Measurements from ENCODE around the gene CIPC. TPM values are rescaled to one million over a fixed set of nuclear protein-coding genes. Genes with fewer than 3 reads are reported as not detected.

CIPC gene
- total and polyA plus RNA-seq, 2 of the 4 experiments (the other 2 are of a cell fraction): 6.6 to 12.9 TPM

DNA sequence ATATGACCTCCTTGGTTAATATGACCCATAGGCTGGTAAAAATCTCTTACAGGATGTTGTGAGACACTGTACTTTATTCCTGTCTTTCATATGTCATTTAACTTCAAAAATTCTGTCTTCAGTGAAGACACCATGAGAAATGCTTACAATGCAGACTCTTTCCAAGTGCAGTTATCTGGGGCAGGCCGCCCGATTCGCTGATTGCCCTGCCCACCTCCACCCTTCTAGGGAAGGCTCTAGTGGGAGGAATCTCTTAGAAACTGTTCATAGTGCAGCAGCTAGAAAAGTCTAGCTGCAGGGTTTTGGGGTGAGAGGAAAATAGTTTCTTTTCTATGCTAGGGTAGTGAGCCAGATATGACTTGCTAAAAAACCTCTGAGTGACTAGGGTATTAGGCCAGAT, 15.0 kb upstream of the CIPC start:
- Histone ChIP-seq H4K20me1 (ENCODE audit: insufficient read depth, low read length) (no peaks in the 10 kb centered on the region), H3K56ac (ENCODE audit: extremely low read depth, insufficient read depth, low read length) (no peak overlapping the region), H2AFZ (replicated peaks; ENCODE audit: low read length, poor library complexity) (no peak overlapping the region), H2BK120ac (ENCODE audit: low read depth, low read length) (no peak overlapping the region), H3K14ac (replicated peaks; ENCODE audit: low read depth, low read length) (no peak overlapping the region), H3K4me1 (ENCODE audit: control insufficient read depth, insufficient read depth, low read length) (no peaks in the 10 kb centered on the region), H3K9ac (ENCODE audit: low read depth, low read length) (no peak overlapping the region), H3K27me3 (ENCODE audit: control insufficient read depth, insufficient read depth, low read length) (peaks cover 15% of the 10 kb centered on the region), H2BK5ac (ENCODE audit: low read depth, low read length, poor library complexity, severe bottlenecking) (no peak overlapping the region), H2BK15ac (ENCODE audit: low read depth, low read length) (no peak overlapping the region), H3K9me3 (ENCODE audit: control insufficient read depth, insufficient read depth, low read length) (peaks cover 4% of the 10 kb centered on the region; the same call in 1 of the 2 replicates), H4K91ac (ENCODE audit: insufficient read depth, low read depth, low read length) (no peak overlapping the region), H3K4ac (ENCODE audit: low read depth, low read length) (no peak overlapping the region), H3K4me2 (ENCODE audit: low read depth, low read length) (no peak overlapping the region), H3K79me1 (ENCODE audit: low read depth in 1 of 2, low read length in 2 of 2) (no peaks in the 10 kb centered on the region), H3K4me3 (ENCODE audit: insufficient read depth, low read depth, low read length) (no peak overlapping the region), H4K5ac (ENCODE audit: low read depth, low read length) (no peak overlapping the region), H2BK20ac (ENCODE audit: low read depth, low read length) (no peak overlapping the region), H3K23ac (ENCODE audit: low read depth, low read length) (no peak overlapping the region), H3K27ac (ENCODE audit: insufficient read depth, low read length) (no peak overlapping the region), H3K18ac (ENCODE audit: low read depth, low read length) (no peak overlapping the region), H3K36me3 (ENCODE audit: control insufficient read depth, insufficient read depth, low read length) (no peaks in the 10 kb centered on the region), H3K9me1 (ENCODE audit: insufficient read depth, low read length) (no peaks in the 10 kb centered on the region), H2AK5ac (ENCODE audit: low read depth, low read length) (no peak overlapping the region), H2AK9ac (replicated peaks; ENCODE audit: low read depth, low read length, poor library complexity) (no peak overlapping the region), H4K8ac (ENCODE audit: low read depth in 2 of 2, low read length in 2 of 2) (no peak overlapping the region)
- intact Hi-C loops (cut with micrococcal nuclease): no loop called here
- dilution Hi-C loops (cut with HindIII; ENCODE audit: low sequenced_read_pairs, unreplicated experiment): loop anchor here (25.0 kb wide), 1 partner anchor 196 kb away; no protein-coding TSS in a partner anchor
- DNase-seq (no peak), ATAC-seq (ENCODE audit: low read depth) (no peak)
- ChIA-PET POLR2A (ENCODE audit: unreplicated experiment) (no interaction called here), CTCF (no interaction called here)
- no TSS peak for BruUV-seq (replicated peaks)
- no CpG with 5 or more reads among the region's 3 CpGs for WGBS, 2 experiments (ENCODE audit: extremely low coverage in 2 of 2, insufficient read length in 1 of 2)
- TF ChIP-seq MAZ (IDR thresholded peaks at IDR 0.05; ENCODE audit: borderline replicate concordance, low read depth, low read length) (no peak), CHD1 (IDR thresholded peaks at IDR 0.05; ENCODE audit: low read depth, low read length) (no peak), NFE2L2 (IDR thresholded peaks at IDR 0.05; ENCODE audit: low read depth, low read length) (no peak), SMC3 (IDR thresholded peaks at IDR 0.05; ENCODE audit: low read depth, low read length) (no peak), RFX5 (IDR thresholded peaks at IDR 0.05; ENCODE audit: low read depth, low read length) (no peak), CEBPB (IDR thresholded peaks at IDR 0.05; ENCODE audit: low read depth, low read length) (no peak), RAD21 (IDR thresholded peaks at IDR 0.05; ENCODE audit: low read length) (no peak), POLR2A (IDR thresholded peaks at IDR 0.05; ENCODE audit: low read depth, low read length) (no peak), MXI1 (IDR thresholded peaks at IDR 0.05; ENCODE audit: borderline replicate concordance, low read depth, low read length) (no peak), MAFK (IDR thresholded peaks at IDR 0.05; ENCODE audit: low read depth, low read length) (no peak), BHLHE40 (IDR thresholded peaks at IDR 0.05; ENCODE audit: low read depth, low read length) (no peak), RCOR1 (IDR thresholded peaks at IDR 0.05; ENCODE audit: insufficient replicate concordance, low read length) (no peak), USF2 (IDR thresholded peaks at IDR 0.05; ENCODE audit: low read depth, low read length) (no peak), FOS (IDR thresholded peaks at IDR 0.05; ENCODE audit: low read depth, low read length) (no peak)
- TF ChIP-seq, protein P1, sequence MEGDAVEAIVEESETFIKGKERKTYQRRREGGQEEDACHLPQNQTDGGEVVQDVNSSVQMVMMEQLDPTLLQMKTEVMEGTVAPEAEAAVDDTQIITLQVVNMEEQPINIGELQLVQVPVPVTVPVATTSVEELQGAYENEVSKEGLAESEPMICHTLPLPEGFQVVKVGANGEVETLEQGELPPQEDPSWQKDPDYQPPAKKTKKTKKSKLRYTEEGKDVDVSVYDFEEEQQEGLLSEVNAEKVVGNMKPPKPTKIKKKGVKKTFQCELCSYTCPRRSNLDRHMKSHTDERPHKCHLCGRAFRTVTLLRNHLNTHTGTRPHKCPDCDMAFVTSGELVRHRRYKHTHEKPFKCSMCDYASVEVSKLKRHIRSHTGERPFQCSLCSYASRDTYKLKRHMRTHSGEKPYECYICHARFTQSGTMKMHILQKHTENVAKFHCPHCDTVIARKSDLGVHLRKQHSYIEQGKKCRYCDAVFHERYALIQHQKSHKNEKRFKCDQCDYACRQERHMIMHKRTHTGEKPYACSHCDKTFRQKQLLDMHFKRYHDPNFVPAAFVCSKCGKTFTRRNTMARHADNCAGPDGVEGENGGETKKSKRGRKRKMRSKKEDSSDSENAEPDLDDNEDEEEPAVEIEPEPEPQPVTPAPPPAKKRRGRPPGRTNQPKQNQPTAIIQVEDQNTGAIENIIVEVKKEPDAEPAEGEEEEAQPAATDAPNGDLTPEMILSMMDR (conservative IDR thresholded peaks at IDR 0.05; ENCODE audit: low read depth, low read length): no peak
- TF ChIP-seq, protein P2, sequence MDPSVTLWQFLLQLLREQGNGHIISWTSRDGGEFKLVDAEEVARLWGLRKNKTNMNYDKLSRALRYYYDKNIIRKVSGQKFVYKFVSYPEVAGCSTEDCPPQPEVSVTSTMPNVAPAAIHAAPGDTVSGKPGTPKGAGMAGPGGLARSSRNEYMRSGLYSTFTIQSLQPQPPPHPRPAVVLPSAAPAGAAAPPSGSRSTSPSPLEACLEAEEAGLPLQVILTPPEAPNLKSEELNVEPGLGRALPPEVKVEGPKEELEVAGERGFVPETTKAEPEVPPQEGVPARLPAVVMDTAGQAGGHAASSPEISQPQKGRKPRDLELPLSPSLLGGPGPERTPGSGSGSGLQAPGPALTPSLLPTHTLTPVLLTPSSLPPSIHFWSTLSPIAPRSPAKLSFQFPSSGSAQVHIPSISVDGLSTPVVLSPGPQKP (IDR thresholded peaks at IDR 0.05; ENCODE audit: borderline replicate concordance, low read depth, low read length): no peak
- in situ Hi-C loops (cut with MboI; ENCODE audit: low sequenced_read_pairs): no loop called here

All from IMR-90 (cell line).